Measurements from ENCODE around the gene CALU. TPM values are rescaled to one million over a fixed set of nuclear protein-coding genes. Genes with fewer than 3 reads are reported as not detected.

Gene CALU
- polyA plus RNA-seq, 3 donors: 13.8 to 44.0 (median 33.2) TPM

DNA sequence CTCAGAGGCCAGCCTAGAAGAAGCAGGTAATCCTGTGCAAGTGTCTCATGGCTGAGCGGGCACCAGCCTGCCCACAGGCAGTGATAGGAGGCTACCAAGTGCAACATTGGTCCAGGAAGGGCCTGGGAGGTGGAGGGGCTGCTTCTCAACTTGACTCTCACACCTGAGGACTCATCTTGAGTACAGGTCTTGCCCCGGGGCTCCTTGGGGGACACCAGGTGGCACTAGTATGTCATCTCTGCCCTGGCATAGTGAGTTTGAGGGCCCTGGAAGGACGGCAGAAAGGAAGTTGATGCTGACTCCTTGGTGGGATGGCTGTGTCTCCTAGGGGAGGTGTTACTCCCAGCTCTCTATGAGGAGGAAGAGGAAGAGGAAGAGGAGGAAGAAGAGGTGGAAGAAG is 54.9 kb downstream of the CALU start:
- peak overlapping the region in 1 of 7 donors; percentile 12 for H3K27ac Mint-ChIP-seq
- peaks cover 19 to 21% of the 10 kb centered on the region in 2 donors for H3K4me1 ChIP-seq (ENCODE audit: control insufficient read depth in 1 of 2, insufficient read depth in 2 of 2, low read length in 2 of 2)
- no peaks in the 10 kb centered on the region for H3K79me2 ChIP-seq (ENCODE audit: insufficient read depth, low read length)
- peaks cover 19% of the 10 kb centered on the region for H3K4me1 Mint-ChIP-seq
- H3K36me3 Mint-ChIP-seq: peaks cover 0 to 4% of the 10 kb centered on the region in 2 donors
- peaks cover 10 to 31% of the 10 kb centered on the region in 2 donors for H3K27me3 ChIP-seq (ENCODE audit: control insufficient read depth in 2 of 2, insufficient read depth in 2 of 2, low read length in 2 of 2)
- no peak overlapping the region for H3K4me2 ChIP-seq (replicated peaks; ENCODE audit: extremely low read depth, low read length, poor library complexity, severe bottlenecking)
- WGBS (ENCODE audit: insufficient coverage): 54% methylated on average over 3 of the region's 3 CpGs
- H3K9me3 Mint-ChIP-seq: peaks cover 0 to 8% (median 2%) of the 10 kb centered on the region in 7 donors
- H3K9me3 ChIP-seq (replicated peaks in 1 of 2; ENCODE audit: control insufficient read depth in 1 of 2, insufficient read depth in 1 of 2, low read length in 2 of 2): no peaks in the 10 kb centered on the region
- H3K27ac ChIP-seq (ENCODE audit: low read depth in 1 of 2, low read length in 2 of 2): no peak overlapping the region
- peaks cover 25 to 41% (median 36%) of the 10 kb centered on the region in 3 donors for H3K27me3 Mint-ChIP-seq (ENCODE audit: low read depth in 3 of 3)
- H3K4me3 ChIP-seq (replicated peaks in 1 of 3; ENCODE audit: low read depth in 2 of 3, low read length in 3 of 3): no peak overlapping the region
- TF ChIP-seq, protein P1, sequence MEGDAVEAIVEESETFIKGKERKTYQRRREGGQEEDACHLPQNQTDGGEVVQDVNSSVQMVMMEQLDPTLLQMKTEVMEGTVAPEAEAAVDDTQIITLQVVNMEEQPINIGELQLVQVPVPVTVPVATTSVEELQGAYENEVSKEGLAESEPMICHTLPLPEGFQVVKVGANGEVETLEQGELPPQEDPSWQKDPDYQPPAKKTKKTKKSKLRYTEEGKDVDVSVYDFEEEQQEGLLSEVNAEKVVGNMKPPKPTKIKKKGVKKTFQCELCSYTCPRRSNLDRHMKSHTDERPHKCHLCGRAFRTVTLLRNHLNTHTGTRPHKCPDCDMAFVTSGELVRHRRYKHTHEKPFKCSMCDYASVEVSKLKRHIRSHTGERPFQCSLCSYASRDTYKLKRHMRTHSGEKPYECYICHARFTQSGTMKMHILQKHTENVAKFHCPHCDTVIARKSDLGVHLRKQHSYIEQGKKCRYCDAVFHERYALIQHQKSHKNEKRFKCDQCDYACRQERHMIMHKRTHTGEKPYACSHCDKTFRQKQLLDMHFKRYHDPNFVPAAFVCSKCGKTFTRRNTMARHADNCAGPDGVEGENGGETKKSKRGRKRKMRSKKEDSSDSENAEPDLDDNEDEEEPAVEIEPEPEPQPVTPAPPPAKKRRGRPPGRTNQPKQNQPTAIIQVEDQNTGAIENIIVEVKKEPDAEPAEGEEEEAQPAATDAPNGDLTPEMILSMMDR (IDR thresholded peaks at IDR 0.05): no peak
- no peak overlapping the region for H3K4me3 Mint-ChIP-seq
- no peaks in the 10 kb centered on the region for H4K20me1 ChIP-seq (ENCODE audit: insufficient read depth, low read length)
- intact Hi-C loops (cut with micrococcal nuclease): no loop called here
- no peak overlapping the region for H2AFZ ChIP-seq (ENCODE audit: insufficient read depth, low read depth, low read length, poor library complexity, severe bottlenecking)
- DNase-seq: no peak
- no peak overlapping the region for H3K9ac ChIP-seq (ENCODE audit: insufficient read depth, low read length, poor library complexity, severe bottlenecking)
- H3K36me3 ChIP-seq (replicated peaks in 1 of 2; ENCODE audit: control insufficient read depth in 1 of 2, insufficient read depth in 2 of 2, low read length in 2 of 2): no peaks in the 10 kb centered on the region

DNA sequence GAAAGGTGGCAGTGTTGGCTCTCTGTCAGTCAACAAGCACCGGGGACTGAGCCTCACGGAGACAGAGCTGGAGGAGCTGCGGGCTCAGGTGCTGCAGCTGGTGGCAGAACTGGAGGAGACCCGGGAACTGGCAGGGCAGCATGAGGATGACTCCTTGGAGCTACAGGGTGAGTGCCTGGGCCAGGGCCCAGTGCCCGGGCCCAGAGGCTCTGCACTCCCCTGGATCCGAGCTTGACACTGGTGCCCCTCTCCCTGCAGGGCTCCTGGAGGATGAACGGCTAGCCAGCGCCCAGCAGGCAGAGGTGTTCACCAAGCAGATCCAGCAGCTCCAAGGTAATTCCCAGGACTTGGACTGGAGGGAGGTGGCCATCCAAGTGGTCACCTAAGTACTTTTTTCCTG is 55.3 kb downstream of the CALU start:
- no peak overlapping the region for H3K4me3 ChIP-seq (replicated peaks in 1 of 3; ENCODE audit: low read depth in 2 of 3, low read length in 3 of 3)
- intact Hi-C loops (cut with micrococcal nuclease): no loop called here
- H2AFZ ChIP-seq (ENCODE audit: insufficient read depth, low read depth, low read length, poor library complexity, severe bottlenecking): no peak overlapping the region
- no peaks in the 10 kb centered on the region for H3K36me3 ChIP-seq (replicated peaks in 1 of 2; ENCODE audit: control insufficient read depth in 1 of 2, insufficient read depth in 2 of 2, low read length in 2 of 2)
- H4K20me1 ChIP-seq (ENCODE audit: insufficient read depth, low read length): no peaks in the 10 kb centered on the region
- H3K4me1 ChIP-seq (ENCODE audit: control insufficient read depth in 1 of 2, insufficient read depth in 2 of 2, low read length in 2 of 2): peaks cover 19 to 21% of the 10 kb centered on the region in 2 donors
- no peak overlapping the region for H3K4me2 ChIP-seq (replicated peaks; ENCODE audit: extremely low read depth, low read length, poor library complexity, severe bottlenecking)
- Mint-ChIP-seq H3K4me3 (no peak overlapping the region), H3K4me1 (peaks cover 21% of the 10 kb centered on the region), H3K27me3 (ENCODE audit: low read depth in 3 of 3) (peaks cover 20 to 36% (median 32%) of the 10 kb centered on the region in 3 donors), H3K9me3 (peaks cover 0 to 8% (median 2%) of the 10 kb centered on the region in 7 donors), H3K36me3 (peaks cover 0 to 4% of the 10 kb centered on the region in 2 donors), H3K27ac (no peak overlapping the region)
- TF ChIP-seq, protein P1 (IDR thresholded peaks at IDR 0.05): no peak
- no peaks in the 10 kb centered on the region for H3K9me3 ChIP-seq (replicated peaks in 1 of 2; ENCODE audit: control insufficient read depth in 1 of 2, insufficient read depth in 1 of 2, low read length in 2 of 2)
- H3K9ac ChIP-seq (ENCODE audit: insufficient read depth, low read length, poor library complexity, severe bottlenecking): no peak overlapping the region
- no peaks in the 10 kb centered on the region for H3K79me2 ChIP-seq (ENCODE audit: insufficient read depth, low read length)
- H3K27ac ChIP-seq (ENCODE audit: low read depth in 1 of 2, low read length in 2 of 2): no peak overlapping the region
- WGBS (ENCODE audit: insufficient coverage): 99% methylated on average over 7 of the region's 8 CpGs
- no peak for DNase-seq
- peaks cover 10 to 28% of the 10 kb centered on the region in 2 donors for H3K27me3 ChIP-seq (ENCODE audit: control insufficient read depth in 2 of 2, insufficient read depth in 2 of 2, low read length in 2 of 2)

All from CD14-positive monocyte (primary cell).